Body of pancreas (tissue), 4 donors: ENCODE measurements around the gene FIBIN.

Source experiments
- CTCF ChIP-seq, 7 experiments: fragments of 450-650 bp in 4 of 7; fragments of 200-600 bp in 3 of 7; sonication (generic) in 3 of 7; IDR thresholded peaks; one replicate each; pipeline ENCODE4 v1.5.1; 2016 to 2019; ENCODE audit warnings: antibody characterized with exemption in 7 of 7
- POLR2A ChIP-seq, 3 donors: fragments of 450-650 bp; IDR thresholded peaks; one replicate each; pipeline ENCODE4 v1.6.1; 2016; ENCODE audit warnings: antibody characterized with exemption in 3 of 3, mild to moderate bottlenecking in 2 of 3

- TF ChIP-seq POLR2A (IDR thresholded peaks at IDR 0.05) (no peak), CTCF (IDR thresholded peaks at IDR 0.05) (no peak)
These were observed 17.5 kb upstream of the FIBIN start for GRCh38 chr11:26976389-26976788.
